Naive thymus-derived CD8-positive, alpha-beta T cell (primary cell): Measurements from ENCODE around the gene GPC6. TPM values are rescaled to one million over a fixed set of nuclear protein-coding genes. Genes with fewer than 3 reads are reported as not detected.

ENCODE experiments used
- ATAC-seq, 2 donors: fragments of 150-1000 bp; cut with Tn5 transposase in 1 of 2; sonication (Bioruptor Pico), chemical (Tn5 transposase) in 1 of 2; 1 replicate in 1 of 2; 2 replicates in 1 of 2; pipeline ENCODE4 v1.10.0; 2021; ENCODE audit warnings: mild to moderate bottlenecking in 2 of 2, moderate library complexity in 2 of 2
- POLR2A ChIA-PET: fragments of 350-600 bp; sonication (Branson Sonifier 250); formaldehyde crosslinking; loops from one replicate; lab custom pipeline; 2021; ENCODE audit warnings: antibody characterized with exemption; lab: Charles Lee
- DNase-seq, 10 donors: peaks; one replicate each; pipeline versions ENCODE4 v3.0.0 to v3.0.0-alpha.2; 2020 to 2022
- H3K27ac Mint-ChIP-seq, 10 donors: one replicate each; pipeline ENCODE4 v1.8.0; 2020 to 2022; ENCODE audit warnings: mild to moderate bottlenecking in 10 of 10, mixed read lengths in 10 of 10, moderate library complexity in 4 of 10, inconsistent platforms in 1 of 10
- H3K27me3 Mint-ChIP-seq, 5 donors: one replicate each; pipeline ENCODE4 v1.8.0; 2021 to 2022; ENCODE audit warnings: mixed read lengths in 5 of 5
- H3K36me3 Mint-ChIP-seq, 3 donors: one replicate each; pipeline ENCODE4 v1.8.0; 2020 to 2022; ENCODE audit warnings: mixed read lengths in 3 of 3, mild to moderate bottlenecking in 2 of 3, inconsistent platforms in 1 of 3
- H3K4me1 Mint-ChIP-seq, 4 donors: one replicate each; pipeline ENCODE4 v1.8.0; 2021 to 2022; ENCODE audit warnings: mixed read lengths in 4 of 4
- H3K4me3 Mint-ChIP-seq, 10 donors: one replicate each; pipeline ENCODE4 v1.8.0; 2020 to 2022; ENCODE audit warnings: mild to moderate bottlenecking in 10 of 10, mixed read lengths in 10 of 10, moderate library complexity in 6 of 10, inconsistent platforms in 1 of 10
- H3K9me3 Mint-ChIP-seq, 9 donors: one replicate each; pipeline ENCODE4 v1.8.0; 2020 to 2022; ENCODE audit warnings: mixed read lengths in 9 of 9, mild to moderate bottlenecking in 3 of 9, inconsistent platforms in 1 of 9, moderate library complexity in 1 of 9
- polyA plus RNA-seq, 3 donors: library from polyadenylated mRNA; unstranded; fragments of 300-500 nt; fragmentation: Illumina TruSeq; gene quantifications; one replicate each; pipeline ENCODE4 v1.2.3, GENCODE V29; 2021
- total RNA-seq, 8 experiments: library from RNA in 2 of 8; stranded (reverse) in 2 of 8; gene quantifications; one replicate each; pipeline ENCODE4 v1.2.3 and lab custom pipeline; 2021 to 2026

Gene GPC6
- total and polyA plus RNA-seq, 5 experiments from 2014 or later, result not detected

- Mint-ChIP-seq H3K4me1 (no peaks in the 10 kb centered on the region), H3K36me3 (no peaks in the 10 kb centered on the region), H3K9me3 (no peaks in the 10 kb centered on the region), H3K27ac (no peak overlapping the region), H3K27me3 (peaks cover 0 to 2% (median 0%) of the 10 kb centered on the region in 5 donors), H3K4me3 (no peak overlapping the region)
- POLR2A ChIA-PET, result no interaction called here
- DNase-seq (no peak), ATAC-seq (no peak)
Observed at GRCh38 chr13:94143624-94144350, 917.2 kb downstream of the GPC6 start.

- POLR2A ChIA-PET, result no interaction called here
- Mint-ChIP-seq H3K36me3 (no peaks in the 10 kb centered on the region), H3K4me3 (no peak overlapping the region), H3K4me1 (no peaks in the 10 kb centered on the region), H3K27ac (no peak overlapping the region), H3K9me3 (no peaks in the 10 kb centered on the region), H3K27me3 (peaks cover 0 to 20% (median 6%) of the 10 kb centered on the region in 5 donors)
- DNase-seq, result no peak
- no peak for ATAC-seq
Observed at GRCh38 chr13:94145966-94146365, 919.4 kb downstream of the GPC6 start.

DNA sequence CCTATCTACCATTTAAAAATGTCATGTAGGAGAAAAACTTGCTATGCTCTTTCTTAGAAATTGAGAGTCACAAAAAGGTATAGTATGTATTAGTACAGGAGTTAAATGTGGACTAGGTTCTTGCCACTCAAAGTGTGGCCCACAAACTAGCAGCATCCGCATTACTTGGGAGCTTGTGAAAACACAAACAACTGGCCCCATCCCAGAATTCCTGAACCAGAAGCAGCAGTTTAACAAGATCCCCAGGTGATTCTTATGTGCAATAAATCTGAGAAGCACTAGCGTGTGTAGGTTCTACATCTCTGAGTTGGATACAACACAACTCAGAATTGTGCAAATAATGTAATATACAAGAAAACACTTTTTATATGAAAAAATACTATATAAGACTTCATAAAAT is 927.0 kb downstream of the GPC6 start:
- POLR2A ChIA-PET, result no interaction called here
- ATAC-seq, result no peak
- H3K27ac Mint-ChIP-seq, result no peak overlapping the region
- H3K9me3 Mint-ChIP-seq, result peaks cover 0 to 10% (median 0%) of the 10 kb centered on the region in 9 donors
- DNase-seq, result no peak
- no peaks in the 10 kb centered on the region for H3K36me3 Mint-ChIP-seq
- H3K27me3 Mint-ChIP-seq, result peaks cover 4 to 32% (median 7%) of the 10 kb centered on the region in 5 donors
- no peak overlapping the region for H3K4me3 Mint-ChIP-seq
- H3K4me1 Mint-ChIP-seq, result no peaks in the 10 kb centered on the region

- POLR2A ChIA-PET, result no interaction called here
- H3K36me3 Mint-ChIP-seq, result no peaks in the 10 kb centered on the region
Observed at GRCh38 chr13:94154367-94154766, 927.8 kb downstream of the GPC6 start.

GRCh38 chr13:94157705-94158218 is 931.2 kb downstream of the GPC6 start:
- H3K9me3 Mint-ChIP-seq, result peaks cover 0 to 10% (median 0%) of the 10 kb centered on the region in 9 donors
- H3K4me3 Mint-ChIP-seq, result no peak overlapping the region
- H3K27me3 Mint-ChIP-seq, result peaks cover 0 to 12% (median 7%) of the 10 kb centered on the region in 5 donors
- H3K27ac Mint-ChIP-seq, result peak overlapping the region in 1 of 10 donors; percentile 20
- ATAC-seq (no peak), DNase-seq (no peak)
- POLR2A ChIA-PET, result no interaction called here
- H3K4me1 Mint-ChIP-seq, result no peaks in the 10 kb centered on the region
- peaks cover 0 to 2% (median 0%) of the 10 kb centered on the region in 3 donors for H3K36me3 Mint-ChIP-seq

More at GRCh38 chr13:94154367-94154766, 927.8 kb downstream of the GPC6 start:
- Mint-ChIP-seq H3K9me3 (peaks cover 0 to 10% (median 0%) of the 10 kb centered on the region in 9 donors), H3K27me3 (peaks cover 4 to 28% (median 7%) of the 10 kb centered on the region in 5 donors), H3K4me1 (no peaks in the 10 kb centered on the region), H3K27ac (no peak overlapping the region), H3K4me3 (no peak overlapping the region)
- ATAC-seq, result no peak
- DNase-seq, result no peak

GRCh38 chr13:94160875-94161274 is 934.3 kb downstream of the GPC6 start:
- Mint-ChIP-seq H3K27ac (no peak overlapping the region), H3K9me3 (peaks cover 0 to 10% (median 0%) of the 10 kb centered on the region in 9 donors), H3K36me3 (peaks cover 0 to 2% (median 0%) of the 10 kb centered on the region in 3 donors), H3K4me3 (no peak overlapping the region), H3K27me3 (peaks cover 0 to 2% (median under 1%) of the 10 kb centered on the region in 5 donors), H3K4me1 (no peaks in the 10 kb centered on the region)
- POLR2A ChIA-PET, result no interaction called here
- no peak for ATAC-seq
- DNase-seq, result no peak

- no peak overlapping the region for H3K4me3 Mint-ChIP-seq
- H3K36me3 Mint-ChIP-seq, result peaks cover 0 to 2% (median 0%) of the 10 kb centered on the region in 3 donors
- no peak for ATAC-seq
- POLR2A ChIA-PET, result no interaction called here
- no peak overlapping the region for H3K27ac Mint-ChIP-seq
- H3K27me3 Mint-ChIP-seq, result peaks cover 0 to 2% (median 0%) of the 10 kb centered on the region in 5 donors
- H3K9me3 Mint-ChIP-seq, result peaks cover 0 to 4% (median 0%) of the 10 kb centered on the region in 9 donors
- DNase-seq, result no peak
- H3K4me1 Mint-ChIP-seq, result no peaks in the 10 kb centered on the region
Observed at GRCh38 chr13:94162289-94162688, 935.7 kb downstream of the GPC6 start.

GRCh38 chr13:94163535-94163934 is 936.9 kb downstream of the GPC6 start:
- POLR2A ChIA-PET, result no interaction called here
- DNase-seq (no peak), ATAC-seq (no peak)
- Mint-ChIP-seq H3K4me1 (no peaks in the 10 kb centered on the region), H3K4me3 (no peak overlapping the region), H3K36me3 (peaks cover 0 to 2% (median 0%) of the 10 kb centered on the region in 3 donors), H3K27me3 (no peaks in the 10 kb centered on the region), H3K9me3 (peaks cover 0 to 4% (median 0%) of the 10 kb centered on the region in 9 donors), H3K27ac (no peak overlapping the region)

GRCh38 chr13:94168783-94169453 is 942.3 kb downstream of the GPC6 start:
- no peak overlapping the region for H3K4me3 Mint-ChIP-seq
- POLR2A ChIA-PET, result no interaction called here
- no peaks in the 10 kb centered on the region for H3K4me1 Mint-ChIP-seq
- peaks cover 0 to 28% (median 7%) of the 10 kb centered on the region in 5 donors for H3K27me3 Mint-ChIP-seq
- no peak overlapping the region for H3K27ac Mint-ChIP-seq
- no peaks in the 10 kb centered on the region for H3K9me3 Mint-ChIP-seq
- no peak for DNase-seq
- no peak for ATAC-seq
- H3K36me3 Mint-ChIP-seq, result no peaks in the 10 kb centered on the region

- DNase-seq, result no peak
- Mint-ChIP-seq H3K9me3 (no peaks in the 10 kb centered on the region), H3K36me3 (no peaks in the 10 kb centered on the region), H3K27me3 (peaks cover 0 to 28% (median 7%) of the 10 kb centered on the region in 5 donors), H3K4me1 (no peaks in the 10 kb centered on the region), H3K4me3 (no peak overlapping the region), H3K27ac (no peak overlapping the region)
- POLR2A ChIA-PET, result no interaction called here
- ATAC-seq, result no peak
Observed at GRCh38 chr13:94169454-94170144, 943.0 kb downstream of the GPC6 start.

DNA sequence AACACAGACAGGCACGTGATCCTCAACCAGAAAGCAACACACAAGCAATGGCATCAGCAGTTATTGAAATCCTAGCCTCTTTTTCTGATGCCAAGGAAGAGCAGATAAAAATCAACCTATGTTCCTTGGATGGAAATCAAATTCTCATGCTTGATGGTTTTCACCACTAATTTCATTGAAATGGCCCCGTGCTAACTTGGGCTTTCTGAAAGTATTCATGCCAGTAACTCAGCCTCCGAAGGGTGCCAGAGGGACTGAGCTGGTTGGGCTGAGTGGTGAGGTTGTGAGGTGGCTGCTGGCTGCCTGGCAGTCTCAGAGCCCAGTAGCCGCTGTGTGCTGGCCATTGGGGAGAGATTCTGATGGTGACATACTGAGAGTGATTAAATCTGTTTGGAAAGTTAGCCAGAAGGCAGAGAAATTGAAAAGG is 943.6 kb downstream of the GPC6 start:
- no peak overlapping the region for H3K27ac Mint-ChIP-seq
- POLR2A ChIA-PET, result no interaction called here
- peaks cover 0 to 28% (median 7%) of the 10 kb centered on the region in 5 donors for H3K27me3 Mint-ChIP-seq
- H3K4me3 Mint-ChIP-seq, result no peak overlapping the region
- no peaks in the 10 kb centered on the region for H3K36me3 Mint-ChIP-seq
- DNase-seq (no peak), ATAC-seq (no peak)
- H3K4me1 Mint-ChIP-seq, result no peaks in the 10 kb centered on the region
- H3K9me3 Mint-ChIP-seq, result no peaks in the 10 kb centered on the region

DNA sequence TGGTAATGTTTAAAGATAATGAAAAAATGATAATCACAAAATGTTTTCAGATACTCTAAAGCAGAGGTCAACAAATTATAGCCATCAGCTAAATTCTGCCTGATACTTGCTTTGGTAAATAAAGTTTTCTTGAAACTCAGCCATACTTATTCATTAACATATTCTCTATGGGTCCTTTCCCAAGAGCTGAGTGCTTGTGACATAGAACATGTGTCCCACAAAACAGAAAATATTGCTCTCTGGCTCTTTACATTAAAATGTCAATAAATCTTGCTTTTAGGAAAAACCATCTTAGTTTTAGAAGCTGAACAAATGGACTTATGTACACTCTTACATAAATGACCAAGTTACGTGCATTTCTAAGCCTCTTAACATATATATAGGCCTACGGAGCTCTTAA is 945.8 kb downstream of the GPC6 start:
- no peak overlapping the region for H3K4me3 Mint-ChIP-seq
- DNase-seq (no peak), ATAC-seq (no peak)
- H3K9me3 Mint-ChIP-seq, result no peaks in the 10 kb centered on the region
- H3K27me3 Mint-ChIP-seq, result peaks cover 0 to 28% (median 7%) of the 10 kb centered on the region in 5 donors
- H3K27ac Mint-ChIP-seq, result no peak overlapping the region
- no peaks in the 10 kb centered on the region for H3K36me3 Mint-ChIP-seq
- H3K4me1 Mint-ChIP-seq, result no peaks in the 10 kb centered on the region
- POLR2A ChIA-PET, result no interaction called here
